ENCODE results near the gene DDA1.
"Not testable (repeated sequence)": the region's sequence is repeated elsewhere in the genome, so short reads cannot be mapped to it uniquely, and the experiment has no call there.

DDA1 gene

DNA sequence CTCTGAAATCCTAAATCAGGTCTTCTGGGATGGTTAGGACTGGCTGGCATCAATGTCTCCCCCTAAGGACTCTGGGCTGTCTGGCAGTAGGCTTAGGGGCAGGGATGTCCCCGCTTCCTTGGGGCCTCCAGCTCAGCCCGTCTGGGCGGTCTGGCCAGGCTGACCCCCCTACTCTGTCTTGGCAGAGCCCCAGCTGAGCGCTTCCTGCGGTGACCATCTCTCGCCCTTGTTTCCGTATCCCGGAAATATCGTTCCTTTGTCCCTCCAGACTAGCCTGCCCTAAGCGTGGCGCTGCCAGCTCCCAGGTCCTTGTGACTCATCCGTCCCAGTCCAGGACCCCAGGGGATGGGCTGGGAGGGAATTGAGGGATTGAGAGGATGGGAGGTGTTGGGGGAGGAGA lies 39.3 kb downstream of the DDA1 start:
- no peak for DNase-seq

- no peak for DNase-seq
Observed at GRCh38 chr19:17351815-17352435, 42.6 kb downstream of the DDA1 start.

GRCh38 chr19:17352608-17353280 lies 43.4 kb downstream of the DDA1 start:
- DNase-seq = no peak

DNA sequence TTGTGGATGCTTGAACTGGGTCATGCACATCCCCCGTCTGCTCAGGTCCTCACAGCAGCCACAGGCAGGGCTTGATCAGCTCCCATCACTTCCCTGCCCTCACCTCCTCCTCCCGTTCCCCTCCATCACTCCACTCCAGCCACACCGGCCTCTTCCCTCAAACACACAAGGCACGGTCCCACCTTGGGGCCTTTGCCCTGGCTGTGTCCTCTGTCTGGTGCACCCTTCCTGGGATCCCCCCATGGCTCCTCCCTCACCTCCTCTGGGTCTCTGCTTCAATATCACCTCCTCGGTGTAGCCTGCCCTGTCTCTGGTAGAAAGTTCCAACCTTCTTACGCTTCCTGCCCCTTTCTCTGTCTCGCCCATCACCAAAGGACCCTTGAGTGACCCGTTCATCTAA lies 44.0 kb downstream of the DDA1 start:
- no peak for DNase-seq

- DNase-seq = no peak
Observed at GRCh38 chr19:17357078-17357666, 47.8 kb downstream of the DDA1 start.

- DNase-seq = no peak
Observed at GRCh38 chr19:17357724-17358123, 48.4 kb downstream of the DDA1 start.

DNA sequence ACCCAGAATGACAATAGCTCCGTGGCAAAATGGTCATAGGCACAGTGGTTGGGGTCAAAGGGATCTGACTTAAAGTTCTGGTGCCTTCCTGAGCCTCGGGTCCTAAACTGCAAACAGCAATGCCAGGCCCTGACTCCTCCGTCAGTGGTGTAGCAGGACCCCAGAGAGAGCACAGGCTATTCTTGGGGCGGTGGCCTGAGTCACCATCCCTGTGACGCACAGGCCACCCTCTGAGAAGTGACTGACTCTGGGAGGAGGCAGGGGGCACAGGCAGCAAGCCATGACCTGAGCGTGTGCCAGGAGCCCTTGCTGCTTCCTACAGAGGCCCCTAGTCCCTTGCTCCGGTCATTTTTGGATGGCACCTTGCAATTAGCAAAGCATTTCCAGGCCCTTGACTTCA lies 49.0 kb downstream of the DDA1 start:
- DNase-seq = no peak

DNA sequence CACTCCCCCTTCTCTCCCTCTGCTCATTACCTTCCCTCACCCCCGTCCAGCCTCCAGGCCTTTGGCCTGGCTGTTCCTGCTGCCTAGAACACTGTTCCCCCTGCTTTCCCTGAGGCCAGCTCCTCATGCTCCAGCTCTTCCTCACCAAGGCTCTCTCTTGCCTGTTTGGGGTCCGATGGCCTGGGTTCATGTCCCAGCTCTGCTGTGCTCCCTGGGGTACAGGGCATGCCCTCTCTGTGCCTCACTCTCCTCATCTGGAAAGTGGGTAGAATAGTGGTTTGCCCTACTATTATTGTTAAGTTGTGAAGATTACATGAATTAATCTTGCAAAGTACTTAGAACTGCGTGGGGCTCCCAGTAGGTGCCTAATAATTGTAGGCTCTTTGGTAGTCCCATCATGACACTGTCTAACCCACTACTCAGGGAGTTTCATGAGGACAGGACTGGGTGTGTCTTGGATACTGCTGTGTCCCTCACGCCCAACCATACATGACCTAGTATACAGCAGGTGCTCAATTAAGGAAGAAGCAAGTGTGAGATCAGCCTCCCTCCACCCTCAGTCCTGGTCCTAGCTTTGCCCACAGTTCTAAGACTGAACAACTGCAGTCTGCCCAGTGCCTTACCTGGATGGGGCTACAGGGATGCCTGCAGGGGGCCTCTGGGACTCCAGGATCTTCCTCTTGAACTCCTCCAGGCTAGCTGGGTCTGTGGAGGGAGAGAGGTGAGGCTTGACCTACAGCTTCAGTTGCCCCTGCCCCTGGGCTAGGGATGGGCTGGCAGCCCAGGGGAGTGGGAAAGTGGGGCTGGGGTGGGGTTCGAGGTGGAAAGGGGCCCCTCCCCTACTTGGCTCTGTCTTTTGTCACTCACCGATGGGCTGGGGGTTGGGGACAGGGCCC lies 50.8 kb downstream of the DDA1 start:
- no peak for DNase-seq

- DNase-seq = not testable (repeated sequence)
Observed at GRCh38 chr19:17363852-17364605, 54.7 kb downstream of the DDA1 start.

DNA sequence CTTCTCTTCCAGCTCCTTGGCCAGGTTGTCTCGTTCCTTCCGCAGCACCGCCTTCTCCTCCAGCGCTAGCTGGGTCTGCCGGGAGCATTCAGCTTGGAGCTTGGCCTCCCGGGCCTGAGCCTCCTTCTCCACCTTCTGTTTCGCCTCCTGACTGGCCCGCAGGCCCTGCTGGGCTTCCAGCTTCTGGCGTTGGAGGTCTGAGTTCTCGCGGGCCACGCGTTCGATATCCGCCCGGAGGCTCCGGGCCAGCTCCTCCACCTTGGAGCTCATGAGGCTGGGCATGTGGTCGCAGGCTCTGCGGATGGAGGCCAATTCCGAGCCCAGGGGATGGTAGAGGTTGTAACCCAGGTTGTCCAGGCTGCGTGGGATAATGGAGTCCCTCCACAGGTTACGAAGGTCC lies 56.0 kb downstream of the DDA1 start:
- no peak for DNase-seq

- DNase-seq = no peak
Observed at GRCh38 chr19:17370026-17370587, 60.7 kb downstream of the DDA1 start.

Measured in NCI-H187 (cell line).